NT2/D1 (cell line): ENCODE data around the gene BCAN.

Source experiments
- SUZ12 ChIP-seq: IDR thresholded peaks from 2 replicates; pipeline ENCODE4 v1.6.1; 2011; ENCODE audit not compliant: insufficient read length, insufficient read depth; ENCODE audit errors: extremely low read depth
- YY1 ChIP-seq: IDR thresholded peaks from 2 replicates; pipeline ENCODE4 v1.6.1; 2011; ENCODE audit not compliant: insufficient read length, insufficient read depth
- ZNF274 ChIP-seq: IDR thresholded peaks from 2 replicates; pipeline ENCODE4 v1.6.1; 2011; ENCODE audit warnings: mild to moderate bottlenecking, low read depth, low read length

- TF ChIP-seq ZNF274 (no peak), SUZ12 (no peak), YY1 (no peak)
These were observed 15.2 kb downstream of the BCAN start for GRCh38 chr1:156656806-156657740.
